Tongue (tissue), 2 donors: ENCODE results near the gene PHF2. TPM values are rescaled to one million over a fixed set of nuclear protein-coding genes. Genes with fewer than 3 reads are reported as not detected.
"Not testable (repeated sequence)": the region's sequence is repeated elsewhere in the genome, so short reads cannot be mapped to it uniquely, and the experiment has no call there.

Experiments
- DNase-seq: peaks from one replicate; pipeline ENCODE4 v3.0.0-alpha.2; 2015
- total RNA-seq: library from RNA; depleted of rRNA; stranded (reverse); fragments of >200 nt; gene quantifications from one replicate; pipeline ENCODE4 v1.2.3, GENCODE V29; 2014

Gene PHF2
- total RNA-seq, 1 donor from 2014 or later: 36.2 TPM

DNA sequence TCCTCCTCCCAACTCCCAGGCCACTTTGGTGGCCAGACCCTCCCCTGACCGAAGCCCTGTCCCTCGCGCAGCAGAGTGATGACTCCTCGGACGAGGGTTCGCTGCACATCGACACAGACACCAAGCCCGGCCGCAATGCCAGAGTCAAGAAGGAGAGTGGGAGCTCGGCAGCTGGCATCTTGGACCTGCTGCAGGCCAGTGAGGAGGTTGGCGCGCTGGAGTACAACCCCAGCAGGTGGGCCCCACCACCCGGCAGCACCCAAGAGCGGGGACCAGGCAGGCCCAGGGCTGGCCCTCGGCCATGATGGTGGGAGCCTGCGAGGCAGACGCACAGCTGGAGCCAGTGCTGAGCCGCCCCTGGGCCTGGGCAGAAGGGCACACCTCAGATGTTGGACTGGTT, 90.6 kb downstream of the PHF2 start:
- DNase-seq: no peak

DNA sequence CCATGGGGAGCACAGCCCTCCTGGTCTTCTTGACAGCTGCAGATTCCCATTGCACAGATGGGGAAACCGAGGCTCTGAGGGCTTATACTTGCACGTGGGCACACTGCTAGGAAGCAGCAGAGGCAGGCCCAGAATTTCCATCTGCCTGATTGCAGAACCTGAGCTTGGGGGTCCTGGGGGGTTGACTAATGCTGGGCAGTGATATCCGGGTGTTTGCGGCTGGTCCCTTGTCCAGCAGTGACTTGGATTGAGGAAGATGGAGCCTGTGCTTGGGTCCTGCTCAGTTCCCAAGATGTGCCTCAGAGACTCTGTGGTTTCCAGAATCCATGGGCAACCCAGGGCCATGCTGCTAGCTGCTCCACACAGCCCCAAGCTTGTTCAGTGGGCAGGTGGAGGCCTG, 91.2 kb downstream of the PHF2 start:
- no peak for DNase-seq

DNA sequence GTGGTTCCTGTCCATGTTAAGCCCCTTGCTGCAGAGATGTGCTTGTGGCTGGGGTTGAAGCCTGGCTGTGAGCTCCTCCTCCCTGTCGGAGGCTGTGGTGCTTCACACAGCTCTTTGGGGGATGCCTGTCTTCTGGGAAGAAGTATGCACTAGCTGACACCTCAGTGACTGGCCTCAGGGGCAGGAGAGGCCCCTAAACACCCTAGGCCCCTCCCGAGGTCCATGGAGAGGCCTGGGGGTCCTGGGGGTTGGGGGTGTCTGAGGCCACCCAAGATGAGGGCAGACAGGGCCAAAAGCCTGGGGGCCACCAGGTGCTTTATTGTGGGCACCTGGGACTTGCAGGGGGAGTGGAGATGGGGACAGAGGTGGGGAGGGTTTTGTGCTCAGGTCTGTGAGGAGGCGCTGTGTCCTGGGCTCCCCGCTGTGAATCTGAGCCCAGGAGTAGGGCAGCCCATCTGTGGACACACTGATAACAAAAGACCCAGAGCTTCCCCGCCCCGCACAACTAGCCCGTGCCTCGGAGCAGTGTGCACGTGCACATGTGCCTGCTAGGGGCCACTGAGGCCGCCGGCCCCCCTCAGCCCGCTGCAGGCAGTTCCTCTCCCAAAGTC, 92.0 kb downstream of the PHF2 start:
- no peak for DNase-seq

DNA sequence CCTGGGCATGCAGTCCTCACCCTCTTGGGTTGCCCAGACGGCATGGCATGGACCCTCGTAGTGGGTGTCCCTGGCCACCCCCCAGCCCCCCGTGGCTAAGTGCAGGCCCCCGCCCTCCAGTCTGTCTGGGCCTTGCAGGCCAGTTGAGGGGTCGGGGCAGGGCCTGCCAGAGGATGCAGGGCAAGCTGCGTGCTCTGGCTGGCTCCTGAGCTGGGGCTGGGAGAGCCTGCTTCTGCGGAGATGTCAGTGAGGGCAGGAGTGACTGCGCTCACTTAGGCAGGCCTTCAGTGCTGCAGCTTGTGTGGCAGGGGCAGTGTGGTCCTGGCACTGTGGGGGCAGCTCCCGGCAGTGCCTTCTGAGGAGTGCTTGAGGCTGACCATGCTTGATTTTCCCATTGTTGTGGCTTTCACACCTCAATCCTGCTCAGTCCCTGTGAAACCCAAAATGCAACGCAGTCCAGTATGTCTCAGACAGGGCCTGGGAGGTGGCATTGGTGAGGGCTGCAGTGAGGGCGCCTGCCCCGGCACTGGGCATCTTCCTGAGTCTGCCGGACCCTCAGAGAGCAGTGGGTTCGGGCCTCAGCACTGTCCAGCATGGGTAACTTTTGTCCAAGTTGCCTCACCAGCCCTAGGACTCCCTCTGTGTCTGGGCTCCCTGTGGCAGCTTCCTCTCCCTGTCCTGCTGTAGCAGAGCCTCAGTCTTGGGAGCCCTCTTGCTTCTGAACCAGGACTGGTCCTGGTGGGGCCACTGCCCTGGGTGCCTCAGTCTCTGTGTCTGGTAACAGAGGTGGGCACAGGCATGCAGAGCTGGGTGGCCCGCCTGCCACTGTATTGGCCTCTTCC, 93.0 kb downstream of the PHF2 start:
- no peak for DNase-seq

DNA sequence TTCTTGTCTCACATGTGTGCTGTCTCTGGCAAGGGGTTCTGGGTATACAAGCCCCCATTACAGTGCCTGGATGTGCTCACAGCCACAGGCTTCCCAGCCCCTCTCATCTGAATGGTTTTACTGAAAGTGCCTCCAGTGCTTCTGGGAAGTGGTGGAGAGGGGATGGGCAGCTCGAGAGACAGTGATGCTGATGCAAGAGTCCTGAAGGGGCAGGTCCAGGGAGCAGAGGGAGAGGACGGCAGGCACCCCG, 93.5 kb downstream of the PHF2 start:
- DNase-seq: no peak

DNA sequence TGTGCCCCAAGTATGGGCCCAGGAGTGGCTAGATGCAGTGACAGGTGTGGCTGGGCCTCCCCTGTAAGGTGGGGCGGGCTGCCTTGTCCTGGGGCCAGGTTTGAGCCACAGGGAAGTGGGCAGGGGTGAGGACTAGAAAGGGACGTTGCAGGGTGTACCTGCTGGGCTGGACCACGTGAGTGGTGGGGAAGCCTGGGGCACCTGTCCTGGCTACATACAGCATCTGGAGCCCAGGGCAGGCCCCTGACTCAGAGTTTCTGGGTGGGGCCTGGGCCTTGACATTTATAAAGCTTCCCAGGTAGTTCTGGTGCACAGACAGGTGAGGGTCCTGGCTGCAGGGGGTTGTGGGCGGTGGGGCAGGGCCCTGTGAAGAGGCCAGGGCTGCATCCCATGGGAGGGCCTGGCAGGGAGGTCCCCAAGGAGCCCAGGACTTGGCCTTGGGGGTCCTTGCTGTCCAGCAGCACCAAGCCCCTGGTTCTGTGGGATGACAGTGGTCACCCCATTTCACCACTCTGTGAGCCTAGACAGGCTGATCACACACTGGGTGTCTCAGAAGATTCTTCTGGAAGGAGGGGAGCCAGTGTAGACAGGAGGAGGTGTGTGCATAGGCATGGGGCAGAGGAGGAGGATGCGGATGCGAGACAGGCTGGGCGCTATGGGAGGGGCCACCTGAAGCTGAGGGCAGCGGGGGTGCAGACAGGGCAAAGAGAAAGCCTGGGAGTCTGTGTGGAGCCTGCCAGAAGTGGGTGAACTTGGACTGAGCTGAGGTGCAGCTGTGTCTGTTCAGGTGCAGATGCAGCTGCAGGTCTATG, 94.0 kb downstream of the PHF2 start:
- peak; percentile 44 for DNase-seq

DNA sequence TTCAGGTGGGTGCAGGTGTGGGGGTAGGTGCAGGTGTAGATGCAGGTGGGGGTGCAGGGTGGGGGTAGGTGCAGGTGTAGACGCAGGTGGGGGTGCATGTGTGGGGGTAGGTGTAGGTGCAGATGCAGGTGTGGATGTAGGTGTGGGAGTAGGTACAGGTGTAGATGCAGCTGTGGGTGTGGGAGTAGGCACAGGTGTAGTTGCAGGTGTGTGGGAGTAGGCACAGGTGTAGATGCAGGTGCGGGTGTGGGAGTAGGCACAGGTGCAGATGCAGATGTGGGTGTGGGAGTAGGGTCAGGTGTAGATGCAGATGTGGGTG, 94.6 kb downstream of the PHF2 start:
- DNase-seq: no peak

DNA sequence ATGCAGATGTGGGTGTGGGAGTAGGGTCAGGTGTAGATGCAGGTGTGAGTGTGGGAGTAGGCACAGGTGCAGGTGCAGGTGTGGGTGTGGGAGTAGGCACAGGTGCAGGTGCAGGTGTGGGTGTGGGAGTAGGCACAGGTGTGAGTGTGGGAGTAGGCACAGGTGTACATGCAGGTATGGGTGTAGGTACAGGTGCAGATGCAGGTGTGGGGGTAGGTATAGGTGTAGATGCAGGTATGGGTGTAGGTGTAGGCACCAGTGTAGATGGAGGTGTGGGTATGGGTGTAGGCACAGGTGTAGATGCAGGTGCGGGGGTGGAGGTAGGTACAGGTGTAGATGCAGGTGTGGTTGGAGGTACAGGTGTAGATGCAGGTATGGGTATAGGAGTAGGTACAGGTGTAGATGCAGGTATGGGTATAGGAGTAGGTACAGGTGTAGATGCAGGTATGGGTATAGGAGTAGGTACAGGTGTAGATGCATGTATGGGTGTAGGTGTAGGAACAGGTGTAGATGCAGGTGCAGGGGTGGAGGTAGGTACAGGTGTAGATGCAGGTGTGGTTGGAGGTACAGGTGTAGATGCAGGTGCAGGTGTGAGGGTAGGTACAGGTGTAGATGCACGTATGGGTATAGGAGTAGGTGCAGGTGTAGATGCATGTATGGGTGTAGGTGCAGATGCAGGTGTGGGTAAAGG, 96.1 kb downstream of the PHF2 start:
- DNase-seq: not testable (repeated sequence)

DNA sequence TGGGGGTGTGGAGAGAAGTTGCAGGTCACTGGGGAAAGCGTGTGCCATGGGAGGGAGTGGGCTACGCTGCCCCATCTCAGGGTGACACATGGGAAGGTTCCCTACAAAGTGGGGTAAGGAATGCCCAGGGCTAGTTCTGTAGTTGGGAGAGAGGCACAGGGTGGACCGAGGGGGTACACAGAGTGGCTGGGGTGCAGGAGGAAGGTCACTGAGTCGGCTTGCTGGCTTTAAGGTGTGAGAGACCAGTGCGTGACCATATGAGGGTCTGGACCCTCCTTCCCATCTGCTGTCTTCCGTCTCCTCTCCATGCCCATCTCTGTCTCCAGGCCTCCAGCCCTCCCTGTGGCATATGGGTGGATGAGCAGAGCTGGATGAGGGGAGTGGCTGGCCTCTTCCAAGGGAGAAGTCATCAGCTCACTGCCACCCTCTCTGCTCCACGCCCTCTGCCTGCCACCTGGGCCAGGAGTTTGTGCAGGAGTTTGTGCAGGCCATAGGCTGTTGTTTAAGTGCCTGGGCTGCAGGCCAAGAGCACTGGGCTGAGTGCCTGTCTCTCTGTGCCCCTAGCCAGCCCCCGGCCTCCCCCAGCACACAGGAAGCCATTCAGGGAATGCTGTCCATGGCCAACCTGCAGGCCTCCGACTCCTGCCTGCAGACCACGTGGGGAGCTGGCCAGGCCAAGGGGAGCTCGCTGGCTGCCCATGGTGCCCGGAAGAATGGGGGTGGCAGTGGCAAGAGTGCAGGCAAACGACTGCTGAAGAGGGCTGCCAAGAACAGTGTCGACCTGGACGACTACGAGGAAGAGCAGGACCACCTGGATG, 96.8 kb downstream of the PHF2 start:
- DNase-seq: peak; percentile 41

DNA sequence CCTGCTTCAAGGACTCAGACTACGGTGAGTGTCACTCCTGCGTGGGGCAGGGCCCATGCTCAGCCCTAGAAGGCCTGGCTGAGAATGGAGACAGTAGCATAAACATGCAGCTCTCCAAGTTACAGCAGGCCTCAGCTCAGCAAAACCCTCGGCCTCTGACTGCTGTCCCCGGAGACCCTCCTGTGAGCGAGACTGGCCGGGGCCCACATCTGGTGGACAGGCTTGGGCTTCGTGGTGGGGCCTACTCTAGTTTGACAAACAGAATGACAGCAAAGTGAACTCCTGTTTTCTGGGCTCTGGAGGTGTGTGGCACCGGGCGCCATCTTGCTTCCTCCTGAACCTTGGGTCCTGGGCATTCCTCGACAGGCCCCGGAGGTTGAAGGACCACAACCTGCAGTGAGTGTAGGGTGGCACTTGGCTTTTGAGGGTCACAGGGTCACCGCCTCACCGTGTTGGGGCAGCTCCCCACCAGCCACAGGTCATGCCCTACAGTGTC, 97.5 kb downstream of the PHF2 start:
- DNase-seq: no peak

DNA sequence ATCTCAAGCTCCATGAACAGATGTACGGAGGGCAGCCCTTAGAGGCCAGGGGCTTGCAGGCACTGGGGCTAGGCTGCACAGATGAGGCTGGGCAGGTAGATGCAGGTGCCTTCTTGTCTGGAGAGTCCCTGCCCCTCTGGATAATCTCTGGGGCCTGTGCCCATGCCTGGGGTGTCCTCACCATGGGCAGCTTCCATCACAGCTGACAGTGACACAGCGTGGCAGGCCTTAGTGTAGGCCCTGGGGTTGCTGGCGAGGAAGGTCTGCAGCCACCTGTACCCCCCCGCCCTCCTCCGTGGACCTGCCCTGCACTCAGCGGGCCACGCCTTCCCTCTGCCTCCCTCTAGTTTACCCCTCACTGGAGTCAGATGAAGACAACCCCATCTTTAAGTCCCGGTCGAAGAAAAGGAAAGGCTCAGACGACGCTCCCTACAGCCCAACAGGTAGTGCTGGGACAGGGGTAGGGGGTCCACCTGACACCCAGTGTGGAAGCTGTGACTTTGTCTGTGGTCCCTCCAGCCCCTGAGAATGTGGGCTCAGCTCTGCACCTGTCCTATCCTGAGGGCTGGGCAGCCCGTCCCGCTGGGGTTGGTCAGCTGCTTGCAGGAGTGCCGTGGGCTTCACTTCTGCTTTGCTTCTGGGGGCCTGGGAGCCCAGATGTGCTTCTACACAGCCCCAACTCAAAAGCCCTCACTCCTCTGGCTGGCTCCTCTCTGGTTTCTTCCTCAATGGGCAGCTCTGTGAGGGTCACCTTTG, 98.4 kb downstream of the PHF2 start:
- no peak for DNase-seq

DNA sequence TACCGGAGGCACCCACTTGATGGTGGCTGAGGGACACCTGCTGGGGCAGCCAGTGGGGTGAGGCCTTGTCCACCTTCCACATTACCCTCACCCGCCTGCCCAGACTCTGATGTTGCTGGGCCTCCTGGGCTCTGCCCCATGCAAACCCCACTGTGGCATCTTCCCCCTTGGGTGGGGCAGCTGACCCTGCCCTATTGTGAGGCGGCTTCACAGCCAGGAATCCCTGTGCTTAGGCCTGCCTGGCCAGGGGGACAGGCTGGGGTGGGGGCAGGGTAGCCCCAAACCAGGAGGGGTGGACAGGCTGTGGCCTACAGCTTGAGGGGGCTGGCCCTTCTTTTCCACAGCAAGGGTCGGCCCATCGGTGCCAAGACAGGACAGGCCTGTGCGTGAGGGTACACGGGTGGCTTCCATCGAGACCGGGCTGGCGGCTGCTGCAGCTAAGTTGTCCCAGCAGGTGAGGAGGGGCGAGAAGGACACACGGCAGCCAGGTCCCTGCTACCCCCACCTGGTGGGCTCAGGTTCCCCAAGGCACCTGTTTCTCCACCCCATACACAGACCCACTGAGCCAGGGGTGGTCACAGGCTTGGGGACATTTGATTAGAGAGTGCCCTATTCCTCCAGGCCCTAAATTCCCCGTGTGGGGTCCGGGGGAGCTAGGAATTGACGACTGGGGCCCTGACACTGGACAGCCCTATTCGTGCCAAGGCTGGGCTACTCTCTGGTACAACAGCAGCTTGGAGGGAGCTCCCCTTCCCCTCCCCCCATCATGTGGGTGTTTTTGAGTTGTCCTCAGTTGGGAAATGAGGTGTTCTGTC, 99.2 kb downstream of the PHF2 start:
- no peak for DNase-seq

DNA sequence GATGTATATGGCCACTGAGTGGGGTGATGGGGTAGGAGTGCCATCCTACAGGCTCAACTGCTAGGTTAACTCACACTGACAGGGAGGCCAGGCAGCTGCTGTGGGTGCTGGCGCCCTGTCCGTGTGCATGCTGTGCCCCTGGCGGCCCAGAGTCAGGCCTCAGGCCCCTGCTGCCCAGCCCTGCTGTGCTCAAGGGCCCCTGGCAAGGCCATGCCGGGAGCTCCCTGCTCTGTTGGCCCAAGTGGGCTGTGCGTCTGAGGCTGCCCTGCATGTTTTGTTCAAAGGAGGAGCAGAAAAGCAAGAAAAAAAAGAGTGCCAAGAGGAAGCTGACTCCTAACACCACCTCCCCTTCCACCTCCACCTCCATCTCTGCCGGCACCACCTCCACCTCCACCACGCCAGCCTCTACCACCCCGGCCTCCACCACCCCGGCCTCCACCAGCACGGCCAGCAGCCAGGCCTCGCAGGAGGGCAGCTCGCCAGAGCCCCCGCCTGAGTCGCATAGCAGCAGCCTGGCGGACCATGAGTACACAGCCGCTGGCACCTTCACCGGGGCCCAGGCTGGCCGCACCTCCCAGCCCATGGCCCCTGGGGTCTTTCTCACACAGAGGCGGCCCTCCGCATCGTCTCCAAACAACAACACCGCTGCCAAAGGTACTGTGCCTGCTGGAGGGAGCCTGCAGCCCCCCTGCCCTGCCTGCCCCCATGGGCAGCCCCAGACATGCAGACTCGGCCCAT, 100.1 kb downstream of the PHF2 start:
- no peak for DNase-seq

DNA sequence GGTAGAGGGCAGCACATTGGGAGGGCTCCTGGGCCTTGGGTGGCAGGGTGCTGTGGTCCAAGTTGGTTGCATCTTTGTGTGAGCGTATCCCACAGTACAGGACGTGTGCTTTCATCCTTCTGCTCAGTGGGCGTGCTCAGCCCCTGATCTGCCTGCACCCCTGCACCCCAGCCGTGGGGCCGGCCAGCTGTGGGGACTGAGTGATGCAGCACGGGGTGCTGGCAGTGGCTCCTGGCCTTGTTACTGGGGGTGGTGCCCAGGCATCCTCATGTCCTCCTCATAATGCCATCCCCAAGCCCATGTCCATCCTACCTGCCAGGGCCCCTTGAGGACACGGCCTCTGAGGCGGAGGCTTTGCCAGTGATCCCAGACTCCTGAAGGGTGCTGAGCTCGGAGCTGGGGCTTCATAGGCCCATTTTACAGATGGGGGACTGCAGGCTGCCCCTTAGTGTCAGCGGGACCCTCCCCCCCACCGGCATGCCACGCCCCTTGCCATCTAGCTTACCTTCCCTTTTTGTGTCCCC, 100.7 kb downstream of the PHF2 start:
- no peak for DNase-seq

DNA sequence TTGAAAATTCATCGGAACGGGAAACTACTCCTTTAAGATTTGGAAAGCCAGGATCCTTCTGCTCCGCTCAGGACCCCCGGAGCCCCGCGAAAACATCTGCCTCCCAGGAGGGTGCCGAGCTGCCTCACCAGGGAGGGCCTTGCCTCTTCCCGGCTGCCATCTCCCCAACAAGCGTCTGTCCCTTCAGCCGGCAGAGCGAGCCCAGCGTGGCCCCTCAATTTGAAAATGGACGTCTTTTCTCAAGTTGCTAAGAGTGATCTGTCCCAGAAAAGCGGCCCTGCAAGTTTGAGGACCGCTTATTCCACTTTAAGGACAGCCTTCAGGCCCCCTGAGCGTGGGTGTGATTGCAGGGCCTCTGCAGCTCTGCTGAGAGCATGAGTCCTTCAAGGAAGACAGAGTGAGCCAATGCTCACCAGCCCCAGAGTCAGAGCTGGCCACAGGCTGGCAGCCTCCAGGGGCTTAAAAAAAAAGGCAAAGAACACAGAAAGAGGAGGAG, 101.3 kb downstream of the PHF2 start:
- DNase-seq: no peak

DNA sequence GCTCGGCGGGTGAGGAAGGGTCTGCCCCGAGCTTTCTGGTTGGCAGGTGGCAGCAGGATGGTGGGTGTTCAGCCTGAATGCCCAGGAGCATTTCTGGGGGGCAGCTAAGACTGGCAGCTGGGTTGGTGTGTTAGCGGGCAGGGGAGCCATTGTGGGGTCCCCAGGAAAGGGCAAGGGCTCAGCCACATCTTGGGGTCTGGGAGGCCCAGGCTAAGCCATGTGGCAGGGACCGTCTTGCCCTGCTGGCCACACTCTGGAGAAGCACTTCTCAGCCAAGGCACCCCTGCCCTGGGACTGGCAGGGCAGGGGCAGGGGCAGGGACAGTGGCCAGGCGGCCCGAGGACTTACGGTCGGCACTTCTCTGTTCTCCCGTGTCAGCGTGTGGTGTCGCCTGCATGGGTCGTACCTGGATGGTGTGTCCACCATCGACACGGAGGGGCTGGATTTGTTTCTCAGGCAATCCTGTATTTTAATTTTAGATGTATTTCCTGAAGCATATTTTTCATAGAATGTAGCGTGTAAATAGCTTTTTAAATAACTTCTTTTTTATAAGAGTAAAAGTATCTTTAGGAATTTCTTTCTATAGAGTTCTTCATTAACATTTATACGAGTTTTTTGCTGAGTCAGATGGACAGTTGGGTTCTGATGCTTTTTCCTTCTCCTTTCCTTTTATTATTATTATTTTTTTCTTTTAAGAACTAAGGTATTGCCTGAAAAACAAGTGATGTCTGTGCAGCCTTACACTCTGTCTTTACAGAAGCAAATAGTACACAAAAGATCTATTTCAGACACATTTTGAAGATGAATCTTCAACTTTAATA, 102.0 kb downstream of the PHF2 start:
- no peak for DNase-seq

DNA sequence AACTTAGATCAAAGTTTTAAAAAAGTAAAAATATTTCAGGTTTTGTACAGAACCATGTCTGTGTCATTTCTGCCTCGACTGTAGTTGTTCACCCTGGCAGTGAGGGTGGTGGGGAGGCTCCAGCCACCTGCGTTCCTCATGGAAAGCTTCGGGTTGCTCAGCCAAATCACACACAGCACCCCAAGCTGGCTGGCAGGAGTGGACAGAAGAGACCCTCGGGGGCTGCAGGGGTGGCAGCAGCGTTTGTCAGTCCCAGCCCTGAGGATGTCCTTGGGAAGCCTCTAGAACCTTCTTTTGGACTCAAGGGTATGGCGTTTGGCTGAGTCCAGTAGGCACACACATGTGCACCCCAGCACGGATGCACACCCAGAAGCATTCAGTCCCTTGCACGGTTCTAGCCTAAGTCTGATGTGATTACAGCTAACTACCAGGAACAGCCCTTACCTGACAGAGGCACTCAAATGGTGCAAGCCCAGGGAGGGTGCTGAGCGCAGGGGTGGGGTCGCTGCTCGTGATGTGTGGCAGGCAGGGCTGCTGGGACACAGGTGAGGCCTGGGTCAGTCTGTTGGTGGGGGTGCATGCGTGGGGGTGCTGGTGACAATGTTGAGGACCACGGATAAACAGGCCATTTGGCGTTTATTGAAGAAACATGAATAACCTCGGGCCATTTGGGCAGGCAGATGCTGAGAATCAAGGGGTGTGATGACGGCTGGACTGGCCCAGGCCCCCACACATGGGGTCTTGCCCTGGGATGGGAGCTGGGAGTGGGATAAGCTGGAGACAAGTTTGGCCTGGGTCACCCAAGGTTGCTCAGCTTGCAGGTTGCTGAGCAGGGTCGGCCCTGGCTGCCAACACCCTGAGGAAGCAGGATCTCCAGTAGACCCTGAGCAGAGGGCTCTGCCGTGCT, 103.4 kb downstream of the PHF2 start:
- DNase-seq: no peak
